GM13976 (cell line): ENCODE results near the gene SLC25A36.
"Not testable (repeated sequence)": the region's sequence is repeated elsewhere in the genome, so short reads cannot be mapped to it uniquely, and the experiment has no call there.

Experiments
- DNase-seq: peaks from one replicate; pipeline ENCODE4 v3.0.0; 2012; ENCODE audit warnings: low spot score
- in situ Hi-C: fragments of 300-500 bp; cut with MboI; formaldehyde crosslinking; loops from one replicate; pipeline ENCODE4 v1.12.0; 2022; ENCODE audit warnings: low sequenced_read_pairs, mixed read lengths, inconsistent platforms; ENCODE audit not compliant: unreplicated experiment
- TF ChIP-seq, protein P1 (sequence below): IDR thresholded peaks from 2 replicates; pipeline ENCODE4 v1.5.1; 2012; ENCODE audit warnings: borderline replicate concordance, mild to moderate bottlenecking; ENCODE audit not compliant: insufficient read depth; ENCODE audit errors: extremely low read depth, missing control alignments, control extremely low read depth

The SLC25A36 gene

DNA sequence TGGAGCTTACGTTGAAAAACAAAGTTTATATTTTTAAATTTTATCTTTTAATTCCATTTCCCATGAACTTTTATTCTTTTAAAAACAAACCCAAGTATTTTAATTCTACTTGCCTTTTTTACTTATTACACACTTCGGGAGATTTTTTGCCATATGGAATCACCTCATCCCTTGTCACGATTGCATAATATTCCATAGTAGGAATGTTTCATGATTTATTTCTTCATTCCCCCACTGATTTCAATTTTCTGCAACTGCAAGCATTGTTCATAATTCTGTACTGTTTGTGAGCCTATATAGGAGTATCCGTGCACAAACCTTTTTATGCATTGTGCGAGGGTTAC, 574 bp upstream of the SLC25A36 start:
- in situ Hi-C loops, result no loop called here
- TF ChIP-seq, protein P1, sequence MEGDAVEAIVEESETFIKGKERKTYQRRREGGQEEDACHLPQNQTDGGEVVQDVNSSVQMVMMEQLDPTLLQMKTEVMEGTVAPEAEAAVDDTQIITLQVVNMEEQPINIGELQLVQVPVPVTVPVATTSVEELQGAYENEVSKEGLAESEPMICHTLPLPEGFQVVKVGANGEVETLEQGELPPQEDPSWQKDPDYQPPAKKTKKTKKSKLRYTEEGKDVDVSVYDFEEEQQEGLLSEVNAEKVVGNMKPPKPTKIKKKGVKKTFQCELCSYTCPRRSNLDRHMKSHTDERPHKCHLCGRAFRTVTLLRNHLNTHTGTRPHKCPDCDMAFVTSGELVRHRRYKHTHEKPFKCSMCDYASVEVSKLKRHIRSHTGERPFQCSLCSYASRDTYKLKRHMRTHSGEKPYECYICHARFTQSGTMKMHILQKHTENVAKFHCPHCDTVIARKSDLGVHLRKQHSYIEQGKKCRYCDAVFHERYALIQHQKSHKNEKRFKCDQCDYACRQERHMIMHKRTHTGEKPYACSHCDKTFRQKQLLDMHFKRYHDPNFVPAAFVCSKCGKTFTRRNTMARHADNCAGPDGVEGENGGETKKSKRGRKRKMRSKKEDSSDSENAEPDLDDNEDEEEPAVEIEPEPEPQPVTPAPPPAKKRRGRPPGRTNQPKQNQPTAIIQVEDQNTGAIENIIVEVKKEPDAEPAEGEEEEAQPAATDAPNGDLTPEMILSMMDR, result no peak
- DNase-seq, result no peak

GRCh38 chr3:140942221-140943104, 827 bp downstream of the SLC25A36 start:
- DNase-seq, result peak; percentile 63
- TF ChIP-seq, protein P1, result no peak
- in situ Hi-C loops, result no loop called here

GRCh38 chr3:140943781-140944552, 2.3 kb downstream of the SLC25A36 start:
- in situ Hi-C loops, result no loop called here
- no peak for DNase-seq
- TF ChIP-seq, protein P1, result no peak

- no peak for DNase-seq
- TF ChIP-seq, protein P1, result no peak
- in situ Hi-C loops, result no loop called here
Measured at GRCh38 chr3:140948460-140949249, 7.0 kb downstream of the SLC25A36 start.

DNA sequence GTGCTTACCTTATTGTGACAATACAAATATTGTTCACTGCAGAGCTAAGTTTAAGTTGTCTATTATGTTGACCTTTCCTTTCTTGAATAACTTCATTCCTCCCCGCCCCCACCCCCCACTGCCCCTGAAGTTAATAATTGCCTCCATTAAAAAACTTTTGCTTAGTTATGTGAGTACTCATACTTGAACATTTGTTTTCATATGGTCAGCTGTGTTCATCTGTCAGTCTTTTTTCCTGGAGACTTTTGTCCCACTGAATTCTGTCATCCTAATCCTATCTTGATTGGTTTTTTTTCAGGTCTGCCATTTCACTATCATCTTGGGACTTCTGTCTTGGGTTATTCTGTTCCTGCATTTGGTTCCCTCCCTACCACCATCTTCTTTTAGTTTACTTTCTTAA, 8.5 kb downstream of the SLC25A36 start:
- TF ChIP-seq, protein P1, result no peak
- no peak for DNase-seq
- in situ Hi-C loops, result no loop called here

GRCh38 chr3:140950863-140951262, 9.2 kb downstream of the SLC25A36 start:
- in situ Hi-C loops, result no loop called here
- TF ChIP-seq, protein P1, result no peak
- DNase-seq, result no peak

DNA sequence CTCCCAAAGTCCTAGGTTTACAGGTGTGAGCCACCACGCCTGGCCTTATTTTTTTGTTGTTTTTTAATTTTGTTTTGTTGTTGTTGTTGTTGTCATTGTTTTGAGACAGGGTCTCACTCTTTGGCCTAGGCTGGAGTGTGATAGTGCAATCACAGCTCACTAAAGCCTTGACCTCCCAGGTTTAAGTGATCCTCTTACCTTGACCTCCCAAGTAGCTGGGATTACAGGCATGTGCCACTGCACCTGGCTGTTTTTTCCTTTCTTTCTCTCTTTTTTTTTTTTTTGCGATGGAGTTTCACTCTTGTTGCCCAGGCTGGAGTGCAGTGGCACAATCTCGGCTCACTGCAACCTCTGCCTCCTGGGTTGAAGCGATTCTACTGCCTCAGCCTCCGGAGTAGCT, 10.1 kb downstream of the SLC25A36 start:
- in situ Hi-C loops, DNase-seq: not testable (repeated sequence)
